AG09319 (cell line): ENCODE results near the gene ZAR1L.

Source experiments
- DNase-seq: peaks from one replicate; pipeline ENCODE4 v3.0.0-alpha.2; 2010; ENCODE audit warnings: low read depth; ENCODE audit errors: extremely low read depth
- TF ChIP-seq, protein P1 (sequence below): IDR thresholded peaks from 2 replicates; pipeline ENCODE4 v1.5.1; 2011; ENCODE audit warnings: low read depth, mild to moderate bottlenecking, inconsistent platforms, low read length, moderate library complexity

ZAR1L gene

GRCh38 chr13:32299893-32300292 is 15.3 kb downstream of the ZAR1L start:
- no peak for DNase-seq
- TF ChIP-seq, protein P1, sequence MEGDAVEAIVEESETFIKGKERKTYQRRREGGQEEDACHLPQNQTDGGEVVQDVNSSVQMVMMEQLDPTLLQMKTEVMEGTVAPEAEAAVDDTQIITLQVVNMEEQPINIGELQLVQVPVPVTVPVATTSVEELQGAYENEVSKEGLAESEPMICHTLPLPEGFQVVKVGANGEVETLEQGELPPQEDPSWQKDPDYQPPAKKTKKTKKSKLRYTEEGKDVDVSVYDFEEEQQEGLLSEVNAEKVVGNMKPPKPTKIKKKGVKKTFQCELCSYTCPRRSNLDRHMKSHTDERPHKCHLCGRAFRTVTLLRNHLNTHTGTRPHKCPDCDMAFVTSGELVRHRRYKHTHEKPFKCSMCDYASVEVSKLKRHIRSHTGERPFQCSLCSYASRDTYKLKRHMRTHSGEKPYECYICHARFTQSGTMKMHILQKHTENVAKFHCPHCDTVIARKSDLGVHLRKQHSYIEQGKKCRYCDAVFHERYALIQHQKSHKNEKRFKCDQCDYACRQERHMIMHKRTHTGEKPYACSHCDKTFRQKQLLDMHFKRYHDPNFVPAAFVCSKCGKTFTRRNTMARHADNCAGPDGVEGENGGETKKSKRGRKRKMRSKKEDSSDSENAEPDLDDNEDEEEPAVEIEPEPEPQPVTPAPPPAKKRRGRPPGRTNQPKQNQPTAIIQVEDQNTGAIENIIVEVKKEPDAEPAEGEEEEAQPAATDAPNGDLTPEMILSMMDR = no peak

GRCh38 chr13:32298695-32299094 is 16.5 kb downstream of the ZAR1L start:
- TF ChIP-seq, protein P1 = no peak

GRCh38 chr13:32297206-32297605 is 18.0 kb downstream of the ZAR1L start:
- DNase-seq = no peak

More at GRCh38 chr13:32298695-32299094, 16.5 kb downstream of the ZAR1L start:
- no peak for DNase-seq

GRCh38 chr13:32285633-32285965 is 29.6 kb downstream of the ZAR1L start:
- TF ChIP-seq, protein P1 = no peak
- DNase-seq = no peak

More at GRCh38 chr13:32297206-32297605, 18.0 kb downstream of the ZAR1L start:
- TF ChIP-seq, protein P1 = no peak

GRCh38 chr13:32284927-32285632 is 30.1 kb downstream of the ZAR1L start:
- DNase-seq = no peak
- TF ChIP-seq, protein P1 = no peak

DNA sequence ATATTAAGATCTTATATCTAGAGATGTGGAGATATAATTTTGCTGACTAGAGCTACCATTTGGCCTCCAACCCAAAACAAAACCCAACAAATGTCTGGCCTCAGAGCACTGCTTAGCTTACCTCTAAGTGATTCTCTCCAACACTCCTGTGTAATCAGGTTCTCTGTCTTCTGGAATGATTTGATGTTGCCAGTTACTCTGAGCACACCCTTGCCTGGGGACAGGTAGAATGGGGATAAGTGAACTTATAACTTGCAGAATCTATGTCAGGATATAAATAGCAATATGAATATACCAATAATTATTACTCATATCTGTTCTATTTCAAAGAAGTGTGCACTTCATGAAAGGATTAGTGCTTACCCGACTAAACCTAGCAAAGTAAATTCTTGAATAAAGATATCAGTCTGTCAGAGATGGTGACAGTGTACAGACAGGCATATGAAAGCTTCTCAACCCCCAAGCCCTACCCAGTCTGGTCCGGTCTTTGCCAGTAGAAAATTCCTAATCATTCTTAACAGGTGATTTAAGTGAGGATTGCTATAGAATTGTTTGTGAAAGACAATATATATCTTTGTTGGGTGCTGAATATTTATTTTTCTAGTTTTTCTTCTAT is 33.0 kb downstream of the ZAR1L start:
- TF ChIP-seq, protein P1 = no peak
- no peak for DNase-seq

- no peak for DNase-seq
- TF ChIP-seq, protein P1 = no peak
Measured at GRCh38 chr13:32281096-32281495, 34.1 kb downstream of the ZAR1L start.
